Eye (tissue), 1 donor: ENCODE data around the gene MIGA2.
"Not testable (repeated sequence)": the region's sequence is repeated elsewhere in the genome, so short reads cannot be mapped to it uniquely, and the experiment has no call there.

Experiments used
- DNase-seq: peaks from one replicate; pipeline ENCODE4 v3.0.0-alpha.2; 2015

MIGA2 gene

DNA sequence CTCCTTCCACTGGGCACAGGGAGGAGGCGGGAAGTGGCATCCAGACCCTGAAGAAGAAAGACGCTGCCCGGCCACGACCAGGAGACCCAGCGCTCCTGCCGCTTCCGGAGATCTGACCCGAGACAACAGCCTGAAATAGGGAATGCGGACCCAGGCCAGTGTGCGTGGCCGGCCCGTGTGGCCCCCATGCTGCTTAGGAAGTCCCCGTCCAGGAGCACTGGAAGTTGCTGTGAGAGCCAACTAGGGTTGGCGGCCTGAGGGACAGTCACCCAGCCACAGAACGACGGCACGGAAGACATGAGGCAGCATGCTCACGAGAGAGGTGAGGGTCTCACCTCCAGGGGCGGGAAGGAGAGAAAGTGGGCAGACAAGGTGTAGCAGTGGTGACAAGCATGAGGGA is 25.3 kb upstream of the MIGA2 start:
- no peak for DNase-seq

DNA sequence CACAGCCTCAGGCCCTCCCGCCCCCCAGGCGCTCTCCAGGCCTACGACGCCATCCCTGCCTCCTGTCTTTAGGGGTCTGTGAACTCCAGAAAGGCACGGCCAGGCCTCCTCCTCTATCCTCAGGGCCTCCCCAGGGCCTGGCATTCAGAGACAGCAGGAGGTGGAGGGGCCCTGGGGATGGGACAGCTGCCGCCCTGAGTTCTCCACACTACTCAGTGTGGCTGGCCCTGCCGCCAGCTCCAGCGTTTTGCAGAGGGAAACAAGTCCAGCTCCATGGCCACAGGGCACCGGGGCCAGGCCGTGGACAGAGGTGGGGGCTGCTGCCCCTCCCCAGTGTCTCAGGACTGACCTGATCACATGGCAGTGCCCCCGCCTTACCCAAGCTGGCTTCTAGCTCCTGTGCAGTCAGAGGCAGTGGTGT is 24.7 kb upstream of the MIGA2 start:
- peak; percentile 46 for DNase-seq

DNA sequence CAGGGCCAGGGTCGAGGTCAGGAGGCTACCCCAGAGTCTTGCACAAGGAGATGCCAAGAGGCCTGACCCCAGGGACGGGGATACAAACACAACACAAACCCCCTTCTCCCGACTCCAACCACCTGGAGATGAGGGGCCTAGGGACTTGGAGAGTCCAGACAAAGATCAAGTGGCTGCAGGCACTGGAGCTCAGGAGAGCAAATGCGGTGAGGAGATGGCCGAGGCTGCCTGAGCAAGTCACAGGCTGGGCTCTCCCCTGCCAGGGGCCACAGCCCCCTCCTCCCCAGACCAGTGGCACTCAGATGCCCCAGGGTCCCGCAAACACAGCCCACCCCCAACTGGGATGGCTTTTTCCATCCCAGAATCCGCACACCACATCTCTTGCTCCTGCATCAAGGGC is 24.1 kb upstream of the MIGA2 start:
- peak; percentile 36 for DNase-seq

DNA sequence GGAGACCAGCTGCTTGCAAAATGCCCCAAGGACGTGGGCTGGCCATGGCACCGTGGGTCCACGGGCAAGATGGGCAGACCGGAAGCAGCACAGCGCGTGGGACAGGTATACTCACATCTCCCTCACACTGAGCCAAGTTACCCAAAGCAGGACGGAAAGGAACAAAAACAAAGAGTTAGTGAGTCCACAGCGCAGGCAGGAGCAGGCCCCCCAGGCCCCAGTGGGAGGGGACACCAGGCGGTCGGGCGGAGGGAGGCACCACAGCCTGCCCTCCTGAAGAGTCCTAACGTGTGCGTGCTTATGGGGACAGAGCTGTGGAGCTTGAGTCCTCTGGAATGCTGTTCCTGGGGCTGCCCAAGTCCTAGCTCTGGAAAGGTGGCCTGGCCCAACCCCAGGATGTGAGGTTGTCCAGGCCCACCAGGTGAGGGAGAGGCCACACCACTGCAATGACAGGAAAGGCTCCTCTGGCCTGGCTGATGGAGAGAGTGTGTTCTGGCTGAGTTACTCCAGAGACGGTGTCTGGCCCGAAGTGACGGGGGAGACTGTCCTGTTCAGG is 23.5 kb upstream of the MIGA2 start:
- no peak for DNase-seq

DNA sequence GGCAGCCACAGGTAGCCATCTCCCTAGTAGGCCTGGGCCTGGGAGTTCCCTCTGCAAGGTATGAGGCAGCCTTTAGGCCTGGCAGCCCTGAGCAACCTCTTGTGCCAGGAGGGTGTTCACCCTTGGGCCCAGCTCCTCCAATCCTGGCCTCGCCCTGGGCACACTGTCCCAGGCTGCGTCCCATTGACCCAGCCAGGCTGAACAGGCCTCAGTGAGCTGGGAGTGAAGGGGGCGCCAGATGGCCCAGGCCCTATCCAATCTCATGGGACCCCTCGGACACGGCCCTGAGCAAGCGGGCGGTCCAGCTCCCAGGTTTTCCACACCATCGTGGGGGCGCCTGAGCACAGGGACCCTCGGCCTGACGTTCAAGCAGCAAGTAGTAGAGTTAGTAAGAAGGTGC is 22.8 kb upstream of the MIGA2 start:
- no peak for DNase-seq

DNA sequence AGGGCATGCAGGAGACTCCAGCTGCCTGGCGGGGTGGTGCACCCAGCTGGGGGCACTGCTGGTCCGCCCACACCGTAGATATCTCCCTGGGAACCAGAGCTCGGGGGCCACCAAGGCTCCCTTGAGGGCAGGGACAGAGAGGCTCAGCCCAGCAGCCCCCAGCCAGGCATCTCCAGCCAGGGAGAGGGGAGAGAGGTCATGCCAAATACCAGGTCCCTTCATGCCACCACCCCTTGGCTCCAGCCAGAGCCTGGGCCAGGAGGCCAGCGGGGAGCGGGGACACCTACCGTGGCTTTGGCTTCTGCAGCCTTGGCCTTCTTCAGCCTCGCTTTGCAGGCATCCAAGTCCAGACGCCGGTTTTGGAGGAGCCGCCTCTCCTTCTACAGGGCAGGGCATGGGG is 22.3 kb upstream of the MIGA2 start:
- no peak for DNase-seq

DNA sequence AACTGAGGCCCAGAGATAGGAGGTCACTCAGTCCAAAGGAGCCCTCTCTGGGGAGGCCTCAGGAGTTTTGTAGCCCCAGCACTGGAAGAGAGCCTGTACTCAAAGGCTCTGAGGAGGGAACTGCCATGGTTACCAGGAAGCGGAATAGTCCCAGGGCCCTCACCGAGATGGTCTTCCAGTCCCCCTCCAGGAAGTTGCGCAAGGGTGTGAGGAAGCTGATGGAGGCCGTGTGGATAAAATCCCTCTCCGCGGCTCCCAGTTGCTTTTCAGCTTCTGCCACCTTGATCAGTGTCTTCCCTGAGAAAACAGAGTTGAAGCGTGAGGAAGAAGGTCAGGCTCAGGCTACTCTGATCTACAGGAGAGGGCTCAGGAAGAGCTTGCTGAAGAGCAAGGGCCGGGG is 21.8 kb upstream of the MIGA2 start:
- DNase-seq, result no peak

DNA sequence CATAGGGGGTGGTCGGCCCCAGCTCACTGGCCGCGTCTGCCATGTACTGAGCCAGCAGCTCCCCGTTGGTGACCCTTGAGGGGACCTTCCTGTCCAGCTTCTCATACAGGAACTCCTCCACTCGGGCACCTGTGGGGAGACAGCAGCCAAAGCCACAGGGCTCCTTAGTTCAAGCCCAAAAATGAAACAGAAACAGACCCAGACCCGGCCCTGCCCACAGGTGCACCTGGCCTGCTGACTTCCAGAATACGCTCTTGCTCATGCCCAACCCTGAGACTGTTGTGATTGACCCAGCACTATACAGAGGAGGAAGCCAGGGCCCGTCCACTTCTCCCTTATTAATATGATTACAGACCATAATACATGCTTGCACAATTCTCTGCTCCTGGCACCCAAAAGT is 15.3 kb upstream of the MIGA2 start:
- DNase-seq, result no peak

DNA sequence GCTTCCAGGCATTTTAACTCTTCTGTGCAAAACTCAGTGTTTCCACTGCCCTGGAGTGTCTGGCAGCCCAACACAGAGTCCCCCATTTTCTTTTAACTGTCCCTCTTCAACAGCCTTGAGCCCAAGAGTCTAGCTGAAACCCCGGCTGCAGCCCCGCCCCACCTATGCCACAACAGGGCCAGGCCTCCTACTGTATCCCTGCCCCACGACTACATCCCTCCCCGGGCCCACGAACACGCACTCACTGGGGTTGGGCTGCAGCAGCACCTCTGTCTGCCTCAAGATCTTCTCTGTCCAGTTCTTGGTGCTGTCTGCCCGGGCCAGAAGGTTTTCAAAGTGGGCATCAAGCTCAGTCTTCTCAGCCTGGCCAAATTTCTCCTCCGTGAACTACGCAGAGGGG is 14.4 kb upstream of the MIGA2 start:
- no peak for DNase-seq

DNA sequence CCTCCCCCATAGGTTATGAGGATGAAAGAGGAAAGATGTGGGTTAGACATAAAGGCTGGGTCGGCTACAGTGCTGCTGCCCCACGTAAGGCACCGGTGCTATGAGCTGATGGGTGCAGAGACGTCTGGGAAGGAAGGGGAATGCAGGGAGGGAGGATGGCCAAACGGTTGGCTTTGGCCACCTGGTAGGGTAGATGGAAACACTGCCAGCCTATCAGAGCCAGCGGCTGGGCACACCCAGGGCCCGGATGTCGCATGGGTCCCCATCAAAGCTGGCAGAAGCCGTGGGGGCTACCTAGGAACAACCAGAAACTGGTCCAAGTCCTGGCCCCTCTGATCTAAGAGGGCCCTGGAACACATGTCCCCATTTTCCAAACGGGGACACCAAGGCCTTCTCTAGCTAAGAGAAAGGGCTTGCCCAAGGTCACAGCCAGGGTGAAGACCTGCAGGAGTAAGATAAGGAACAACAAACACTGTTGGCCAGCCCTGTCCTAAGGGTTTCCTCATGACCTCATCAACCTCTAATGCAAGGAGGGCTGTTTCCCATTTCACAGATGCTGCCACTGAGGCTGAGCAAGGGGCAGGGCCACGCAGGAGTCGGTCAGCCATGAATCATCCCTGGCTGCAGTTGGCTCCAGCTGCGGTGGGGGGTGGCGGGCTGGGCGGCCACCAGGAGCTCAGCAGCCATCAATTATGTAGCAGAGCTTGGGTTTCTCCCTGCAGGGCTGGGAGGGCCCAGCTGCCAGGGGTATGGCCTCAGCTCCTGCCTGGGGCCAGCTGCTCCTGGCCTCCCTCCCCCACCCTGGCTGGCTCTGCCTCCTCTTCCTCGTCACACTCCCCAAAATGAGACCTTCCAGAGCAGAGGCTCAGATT is 13.2 kb upstream of the MIGA2 start:
- peak; percentile 70 for DNase-seq

DNA sequence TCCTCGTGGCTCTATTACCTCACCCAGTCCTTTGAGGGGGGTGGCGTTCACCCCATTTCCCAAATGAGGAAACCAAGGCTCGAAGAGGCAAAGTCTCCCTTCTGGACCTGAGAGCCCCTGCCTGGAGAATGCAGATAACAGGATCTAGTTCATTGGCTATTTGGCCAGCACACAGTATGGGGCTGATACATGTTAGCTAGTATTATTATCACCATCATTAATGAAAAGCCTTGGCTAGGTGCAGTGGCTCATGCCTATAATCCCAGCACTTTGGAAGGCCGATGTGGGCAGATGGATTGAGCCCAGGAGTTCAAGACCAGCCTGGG is 12.6 kb upstream of the MIGA2 start:
- no peak for DNase-seq

DNA sequence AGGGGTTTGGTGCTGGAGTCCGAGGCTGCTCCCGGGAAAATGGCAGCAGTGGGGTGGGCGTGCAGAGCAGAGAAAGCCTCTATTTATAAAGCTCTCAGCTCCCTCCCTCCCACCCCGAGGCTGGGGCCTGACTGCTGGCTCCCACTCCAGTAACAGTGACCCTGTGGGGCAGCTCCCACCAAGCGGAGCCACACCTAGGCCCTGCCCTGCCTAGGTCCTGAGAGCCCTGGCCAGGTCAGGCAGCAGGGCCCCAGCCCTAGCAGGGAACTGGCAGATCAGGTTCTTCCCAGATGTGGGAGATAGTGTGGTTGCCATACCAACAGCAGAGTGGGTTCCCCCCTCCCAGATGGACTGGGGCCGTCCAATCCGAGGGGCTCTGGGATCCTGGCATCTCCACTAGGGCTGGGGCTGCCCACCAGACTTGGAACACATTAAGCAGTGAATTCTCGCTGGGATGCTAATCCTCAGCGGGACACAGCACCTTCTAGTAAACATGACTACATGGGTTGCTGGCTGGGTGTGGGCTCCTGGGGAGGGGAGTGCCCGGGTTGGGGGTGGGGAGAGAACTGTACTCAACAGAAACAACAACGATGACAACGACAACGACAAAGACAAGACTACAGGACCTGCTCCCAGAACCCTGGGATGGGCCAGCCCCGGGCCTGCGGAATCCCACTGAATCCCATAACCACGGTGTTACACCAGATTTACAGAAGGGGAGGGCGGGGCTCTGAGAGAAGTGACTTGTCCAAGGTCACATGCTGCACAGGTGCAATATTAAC is 9.8 kb upstream of the MIGA2 start:
- DNase-seq, result peak; percentile 72

DNA sequence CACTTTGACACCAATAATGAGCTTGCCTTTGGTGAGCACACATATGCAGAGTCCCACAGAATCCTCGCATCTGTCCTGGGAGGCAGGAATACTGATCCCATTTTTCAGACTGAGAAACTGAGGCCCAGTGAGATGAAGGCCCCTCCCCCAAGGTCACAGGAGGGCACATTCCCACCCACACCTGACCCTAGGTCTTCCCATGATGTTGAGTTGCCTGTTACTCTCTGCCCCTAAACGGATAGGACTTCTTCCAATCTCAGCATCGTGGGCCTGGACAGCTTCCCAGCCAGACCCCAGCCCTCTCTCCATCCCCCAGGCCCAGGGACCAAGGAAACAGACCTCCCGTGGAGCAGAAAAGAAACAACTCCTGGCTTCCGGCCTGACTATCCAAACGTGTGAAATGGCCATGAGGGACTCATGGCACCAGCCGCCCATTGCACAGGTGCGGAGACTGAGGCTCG is 9.2 kb upstream of the MIGA2 start:
- DNase-seq, result no peak

DNA sequence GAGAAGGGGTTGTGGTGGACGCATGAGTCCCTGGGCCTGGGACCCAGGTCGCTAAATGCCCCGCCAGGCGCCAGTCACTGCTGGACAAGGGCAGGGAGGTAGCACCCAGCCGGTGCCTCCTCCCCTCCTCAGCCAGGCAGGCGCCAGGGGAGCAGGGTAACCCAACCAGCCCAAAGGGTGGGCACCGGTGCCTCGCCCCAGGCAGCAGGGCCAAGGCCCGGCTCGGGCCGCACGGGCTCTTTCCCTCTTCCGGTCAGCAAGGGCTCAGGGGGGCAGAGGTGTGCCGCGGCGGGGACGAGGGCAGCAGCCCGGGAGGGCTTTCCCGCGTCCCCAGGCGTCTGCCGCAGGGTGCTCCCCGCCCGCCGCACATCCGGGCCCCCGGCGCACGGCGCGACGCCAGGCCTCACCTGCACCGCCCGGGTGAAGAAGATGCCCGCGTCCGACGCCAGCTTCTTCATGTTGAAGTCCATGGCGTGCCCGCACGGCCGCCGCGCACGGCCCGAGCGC is 8.7 kb upstream of the MIGA2 start:
- DNase-seq, result no peak

DNA sequence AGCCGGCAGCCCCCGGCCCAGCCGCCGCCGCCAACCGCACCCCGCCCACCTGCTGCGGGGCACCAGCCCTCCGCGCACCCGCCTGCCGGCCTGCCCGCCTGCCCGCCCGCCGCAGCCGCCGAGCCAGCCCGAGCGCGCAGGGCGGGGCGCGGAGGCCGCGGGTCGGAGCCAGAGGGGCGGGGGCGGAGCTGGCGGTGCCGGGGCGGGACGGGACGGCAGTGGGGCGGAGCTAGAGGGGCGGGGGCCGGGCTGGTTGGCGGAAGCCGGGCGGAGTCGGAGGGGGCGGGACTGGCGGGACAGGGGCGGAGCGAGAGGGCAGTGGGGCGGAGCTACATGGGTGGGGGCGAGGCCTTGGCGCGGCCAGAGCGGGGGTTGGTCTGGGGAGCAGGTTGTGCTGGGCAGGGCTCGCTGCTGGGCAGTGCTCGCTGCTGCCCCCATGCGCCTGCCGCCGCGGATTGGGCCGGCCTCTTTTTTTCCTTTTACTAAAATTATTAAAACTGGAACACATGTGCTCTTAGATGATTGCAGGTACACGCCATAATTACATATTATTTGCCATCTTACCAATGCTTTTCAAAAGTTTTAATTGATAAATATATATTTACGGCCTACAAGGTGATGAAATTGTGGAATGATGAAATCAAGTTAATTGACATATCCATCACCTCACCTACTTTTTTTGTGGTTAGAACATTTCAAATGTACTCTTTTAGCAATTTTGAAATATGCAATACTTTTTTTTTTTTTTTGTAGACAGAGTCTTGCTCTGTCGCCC is 8.0 kb upstream of the MIGA2 start, which contains the start of gene SH3GLB2:
SH3GLB2 (minus strand) TSS at position 140 of the 775 bp plus-strand sequence. CDS start 177 bp downstream, outside the sequence.
- peak; percentile 98 for DNase-seq

DNA sequence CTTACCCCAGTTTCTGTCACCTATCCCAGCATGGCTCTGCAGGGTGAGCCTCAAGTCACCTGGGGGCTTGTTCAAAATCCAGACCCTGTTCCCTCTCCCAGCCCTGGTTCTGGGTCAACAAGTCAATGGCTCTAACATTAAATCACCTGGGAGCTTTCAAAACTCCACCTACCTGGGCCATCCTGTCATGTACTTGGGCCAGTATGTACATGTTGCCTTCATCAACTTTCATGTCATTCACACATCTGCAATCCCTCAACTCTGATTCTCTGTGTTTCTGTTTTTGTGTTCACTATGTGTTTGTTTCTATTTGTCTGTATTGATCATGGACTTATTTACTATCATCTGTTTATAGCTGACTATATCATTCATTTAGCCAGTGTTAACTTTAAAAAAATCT is 6.2 kb upstream of the MIGA2 start:
- no peak for DNase-seq

DNA sequence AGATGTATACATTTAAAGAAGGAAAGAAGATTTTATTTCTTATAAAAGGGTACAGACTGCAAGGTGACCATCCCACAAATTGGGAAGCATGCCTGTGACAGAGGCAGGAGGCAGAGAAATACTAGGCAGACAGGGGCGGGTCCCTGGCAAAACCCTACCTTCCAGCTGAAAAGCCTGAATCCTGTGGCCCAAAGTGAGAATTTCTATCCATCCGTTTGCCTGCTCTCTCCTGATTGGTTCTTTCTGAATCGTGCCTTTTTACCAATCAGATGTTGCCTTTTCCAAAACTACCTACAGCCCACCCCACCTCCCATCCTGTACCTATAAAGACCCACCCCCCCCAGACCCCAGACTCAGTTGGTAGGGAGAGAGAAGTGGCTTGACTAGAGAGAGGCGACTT is 4.9 kb upstream of the MIGA2 start:
- no peak for DNase-seq

DNA sequence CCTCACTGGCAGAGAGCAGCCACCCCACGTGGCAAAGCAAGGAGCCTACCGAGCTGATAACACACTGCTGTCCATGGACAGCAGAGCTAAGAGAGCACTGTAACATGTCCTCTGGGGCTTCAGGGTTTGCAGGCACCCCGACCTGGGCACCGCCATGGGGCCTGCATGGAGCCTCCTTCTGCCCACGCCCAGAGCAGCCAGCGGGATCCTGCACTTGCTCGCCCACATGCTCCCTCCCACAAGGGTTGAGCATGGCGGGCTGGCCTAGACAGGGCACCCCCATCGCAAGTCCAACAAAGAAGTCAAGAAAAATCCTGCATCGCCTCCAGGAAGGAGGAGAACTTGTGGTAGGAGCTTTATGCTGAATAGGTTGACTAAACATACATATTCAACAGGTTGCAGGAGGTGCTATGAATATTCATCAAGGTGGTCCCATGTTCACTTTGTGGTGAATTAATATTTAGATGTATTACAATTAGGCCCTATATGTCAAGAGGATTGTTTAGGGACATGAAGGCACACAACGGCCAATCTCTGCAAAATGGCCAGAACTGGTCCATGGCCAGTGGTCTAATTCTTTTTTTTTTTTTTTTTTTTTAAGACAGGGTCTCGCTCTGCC is 3.8 kb upstream of the MIGA2 start:
- no peak for DNase-seq

DNA sequence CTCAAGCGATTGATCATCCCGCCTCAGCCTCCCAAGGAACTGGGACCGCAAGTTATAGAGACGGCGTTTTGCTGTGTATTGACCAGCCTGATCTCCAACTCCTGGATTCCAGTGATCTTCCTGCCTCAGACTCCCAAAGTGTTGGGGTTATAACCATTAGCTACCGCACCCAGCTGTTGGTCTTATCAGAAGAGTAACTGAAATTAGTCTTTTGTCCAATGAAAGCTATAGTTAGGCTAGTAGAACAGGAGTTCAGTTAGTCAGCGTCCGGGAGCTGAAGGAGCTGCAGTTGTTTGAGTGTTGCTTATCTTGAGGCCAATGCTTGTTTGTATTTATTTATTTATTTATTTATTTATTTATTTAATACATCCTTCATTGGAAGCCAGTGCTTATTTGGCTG is 3.2 kb upstream of the MIGA2 start:
- DNase-seq, result no peak

DNA sequence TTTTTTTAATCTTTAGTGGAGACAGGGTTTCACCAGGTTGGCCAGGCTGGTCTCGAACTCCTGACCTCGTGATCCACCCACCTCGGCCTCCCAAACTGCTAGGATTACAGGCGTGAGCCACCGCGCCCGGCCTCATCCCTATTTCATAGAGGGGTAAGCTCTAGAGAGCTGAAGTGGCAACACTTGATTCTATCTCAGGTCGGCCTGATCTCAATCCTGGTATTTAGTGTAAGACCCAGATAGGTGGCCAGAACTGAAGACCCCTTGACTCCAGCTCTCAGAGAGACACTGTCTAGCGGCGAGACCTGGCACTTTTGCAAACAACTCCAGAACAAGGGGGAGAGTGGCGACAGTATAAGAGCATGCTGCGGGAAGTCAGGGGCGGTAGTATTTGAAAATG is 588 bp upstream of the MIGA2 start:
- DNase-seq, result not testable (repeated sequence)

DNA sequence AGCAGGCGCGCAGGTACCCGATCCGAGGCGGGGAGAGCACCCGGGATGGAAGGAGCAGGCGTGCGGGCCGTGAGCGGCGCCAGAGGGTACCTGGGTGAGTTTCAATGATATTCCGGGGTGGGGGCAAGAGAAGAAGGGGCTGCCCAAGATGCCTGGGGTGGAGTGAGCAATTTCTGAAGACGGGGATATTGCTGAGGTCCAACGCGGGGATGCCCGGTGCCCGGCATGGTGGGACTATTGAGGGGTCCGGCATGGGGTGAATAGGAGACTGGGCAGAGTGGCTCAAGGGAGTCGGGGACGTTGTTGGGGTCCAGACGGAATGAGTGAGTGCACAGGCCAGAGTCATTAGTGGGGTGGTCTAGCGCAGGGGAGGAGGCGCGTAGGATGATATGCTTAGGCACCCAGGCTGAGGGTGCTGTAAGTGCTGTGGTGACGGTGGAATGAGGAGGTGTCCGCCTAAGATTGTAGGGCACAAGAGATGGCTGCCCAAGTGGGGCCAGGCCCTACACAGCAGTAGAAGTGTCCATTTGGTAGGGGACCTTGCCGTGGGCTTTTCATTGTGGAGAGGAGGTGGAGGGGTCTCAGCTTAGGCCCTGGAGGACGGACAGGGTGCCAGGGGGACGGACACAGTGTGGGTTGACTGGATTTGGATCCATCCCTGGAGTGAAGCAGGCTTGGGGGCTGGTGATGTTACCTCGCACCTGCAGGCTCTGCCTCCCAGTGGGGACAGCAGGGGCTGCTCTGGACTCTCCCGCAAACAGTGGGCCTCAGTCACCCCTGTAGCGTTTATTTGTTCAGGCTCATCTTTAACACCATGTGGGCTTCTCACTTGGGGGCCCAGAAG is 719 bp downstream of the MIGA2 start:
- DNase-seq, result no peak

DNA sequence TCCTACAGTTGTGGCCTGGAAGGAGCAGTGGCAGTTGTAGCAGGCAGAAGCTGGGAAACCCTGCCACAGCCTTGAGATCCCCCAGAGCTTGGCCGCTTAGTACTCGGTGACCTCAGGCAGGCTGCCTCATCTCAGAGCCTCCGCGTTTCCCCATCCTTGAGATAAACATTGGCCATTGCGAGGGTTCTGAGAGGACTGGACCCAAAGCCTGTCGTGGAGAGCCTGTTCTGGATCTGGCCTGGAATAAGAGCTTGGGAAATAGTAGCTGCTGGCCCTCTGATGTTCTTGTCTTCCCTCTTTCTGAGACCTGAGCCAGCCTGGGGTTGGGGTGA is 1.3 kb downstream of the MIGA2 start:
- no peak for DNase-seq
